ENCODE measurements around the gene HDLBP. TPM values are rescaled to one million over a fixed set of nuclear protein-coding genes. Genes with fewer than 3 reads are reported as not detected.

The HDLBP gene
- total and polyA plus RNA-seq, 3 donors from 2014 or later, result 600 to 790 (median 648) TPM

- DNase-seq, result no peak
- 91% methylated on average over 6 of the region's 6 CpGs for WGBS, 2 donors
- Histone ChIP-seq H3K4me1 (peaks cover 17% of the 10 kb centered on the region), H3K36me3 (ENCODE audit: low read depth, missing control alignments) (no peaks in the 10 kb centered on the region), H3K9me3 (no peaks in the 10 kb centered on the region), H3K27me3 (no peaks in the 10 kb centered on the region), H3K27ac (no peak overlapping the region), H3K4me3 (no peak overlapping the region)
- no peak for TF ChIP-seq POLR2A (IDR thresholded peaks at IDR 0.05)
- TF ChIP-seq, protein P1, sequence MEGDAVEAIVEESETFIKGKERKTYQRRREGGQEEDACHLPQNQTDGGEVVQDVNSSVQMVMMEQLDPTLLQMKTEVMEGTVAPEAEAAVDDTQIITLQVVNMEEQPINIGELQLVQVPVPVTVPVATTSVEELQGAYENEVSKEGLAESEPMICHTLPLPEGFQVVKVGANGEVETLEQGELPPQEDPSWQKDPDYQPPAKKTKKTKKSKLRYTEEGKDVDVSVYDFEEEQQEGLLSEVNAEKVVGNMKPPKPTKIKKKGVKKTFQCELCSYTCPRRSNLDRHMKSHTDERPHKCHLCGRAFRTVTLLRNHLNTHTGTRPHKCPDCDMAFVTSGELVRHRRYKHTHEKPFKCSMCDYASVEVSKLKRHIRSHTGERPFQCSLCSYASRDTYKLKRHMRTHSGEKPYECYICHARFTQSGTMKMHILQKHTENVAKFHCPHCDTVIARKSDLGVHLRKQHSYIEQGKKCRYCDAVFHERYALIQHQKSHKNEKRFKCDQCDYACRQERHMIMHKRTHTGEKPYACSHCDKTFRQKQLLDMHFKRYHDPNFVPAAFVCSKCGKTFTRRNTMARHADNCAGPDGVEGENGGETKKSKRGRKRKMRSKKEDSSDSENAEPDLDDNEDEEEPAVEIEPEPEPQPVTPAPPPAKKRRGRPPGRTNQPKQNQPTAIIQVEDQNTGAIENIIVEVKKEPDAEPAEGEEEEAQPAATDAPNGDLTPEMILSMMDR (IDR thresholded peaks at IDR 0.05), result no peak
- intact Hi-C loops (cut with DNase I; ENCODE audit: low total_unique reads), result no loop called here
Measured at GRCh38 chr2:241219856-241220356, 95.6 kb downstream of the HDLBP start.

DNA sequence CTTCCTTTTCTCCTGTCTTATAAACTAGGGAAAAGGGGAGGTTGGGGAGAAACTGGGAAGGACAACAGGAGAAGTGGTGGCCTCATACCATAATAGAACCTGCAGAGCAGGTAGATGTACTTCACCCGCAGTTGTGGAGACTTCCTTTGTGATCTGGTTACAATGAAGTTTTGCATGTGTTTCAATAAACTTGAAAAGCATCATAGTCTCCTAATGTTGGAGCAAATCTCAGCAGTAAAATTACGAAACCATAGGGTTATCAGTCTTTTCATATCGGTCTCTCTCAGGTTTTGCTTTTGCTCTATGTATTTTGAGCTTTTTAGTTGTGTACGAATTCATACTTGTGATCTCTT is 96.5 kb downstream of the HDLBP start:
- no peaks in the 10 kb centered on the region for H3K9me3 ChIP-seq
- no peak for TF ChIP-seq POLR2A (IDR thresholded peaks at IDR 0.05)
- TF ChIP-seq, protein P1 (IDR thresholded peaks at IDR 0.05), result no peak
- peaks cover 11% of the 10 kb centered on the region for H3K4me1 ChIP-seq
- WGBS, 2 donors, result 44 to 54% methylated on average over 4 of the region's 4 CpGs
- intact Hi-C loops (cut with DNase I; ENCODE audit: low total_unique reads), result no loop called here
- H3K27me3 ChIP-seq, result no peaks in the 10 kb centered on the region
- DNase-seq, result no peak
- no peak overlapping the region for H3K4me3 ChIP-seq
- H3K36me3 ChIP-seq (ENCODE audit: low read depth, missing control alignments), result no peaks in the 10 kb centered on the region
- H3K27ac ChIP-seq, result peak overlapping the region in 1 of 2 donors; percentile 88

DNA sequence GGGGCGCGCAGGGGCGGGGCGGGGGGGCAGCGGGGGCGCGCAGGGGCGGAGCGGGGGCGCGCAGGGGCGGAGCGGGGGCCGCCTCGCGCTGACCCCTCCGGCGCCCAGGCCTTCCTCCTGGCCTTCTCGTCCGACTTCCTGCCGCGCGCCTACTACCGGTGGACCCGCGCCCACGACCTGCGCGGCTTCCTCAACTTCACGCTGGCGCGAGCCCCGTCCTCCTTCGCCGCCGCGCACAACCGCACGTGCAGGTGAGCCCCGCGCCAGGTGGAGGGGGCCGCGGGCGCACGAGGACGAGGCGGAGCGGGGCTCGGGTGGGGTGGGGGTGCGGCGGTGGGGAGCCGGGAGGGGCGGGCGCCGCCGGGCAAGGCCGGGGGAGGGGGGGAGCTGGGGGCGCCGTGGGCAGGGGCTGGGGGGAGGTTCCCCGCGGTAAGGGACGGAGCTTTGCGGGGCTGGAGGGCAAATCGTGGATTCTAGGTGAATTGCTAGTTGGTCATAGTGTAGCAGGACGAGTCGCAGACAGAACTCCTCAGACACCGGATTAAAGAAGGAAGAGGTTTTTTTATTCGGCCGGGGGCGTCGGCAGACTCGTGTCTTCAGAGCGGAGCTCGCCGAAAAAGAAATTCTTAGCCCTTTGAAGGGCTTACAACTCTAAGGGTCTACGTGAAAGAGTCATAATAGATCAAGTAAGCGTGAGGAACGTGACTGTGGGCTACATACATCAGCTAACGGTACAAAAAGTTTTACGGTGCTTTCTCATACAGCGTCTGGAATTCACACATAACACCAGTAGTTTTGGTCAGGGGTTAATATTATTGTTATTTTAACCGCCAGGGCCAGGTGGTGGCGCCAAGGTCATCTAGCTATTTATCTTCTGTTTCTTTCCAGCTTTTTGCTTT is 97.1 kb downstream of the HDLBP start:
- Histone ChIP-seq H3K27ac (peak overlapping the region in 1 of 2 donors; percentile 88), H3K9me3 (no peaks in the 10 kb centered on the region), H3K4me1 (peaks cover 7% of the 10 kb centered on the region), H3K27me3 (no peaks in the 10 kb centered on the region), H3K4me3 (peak overlapping the region; percentile 50 to 59), H3K36me3 (ENCODE audit: low read depth, missing control alignments) (no peaks in the 10 kb centered on the region)
- WGBS, 2 donors, result 4 to 6% methylated on average over 19 to 45 of the region's 83 CpGs
- intact Hi-C loops (cut with DNase I; ENCODE audit: low total_unique reads), result no loop called here
- DNase-seq, result peak; percentile 46
- TF ChIP-seq POLR2A (IDR thresholded peaks at IDR 0.05), result no peak
- TF ChIP-seq, protein P1 (IDR thresholded peaks at IDR 0.05), result no peak

DNA sequence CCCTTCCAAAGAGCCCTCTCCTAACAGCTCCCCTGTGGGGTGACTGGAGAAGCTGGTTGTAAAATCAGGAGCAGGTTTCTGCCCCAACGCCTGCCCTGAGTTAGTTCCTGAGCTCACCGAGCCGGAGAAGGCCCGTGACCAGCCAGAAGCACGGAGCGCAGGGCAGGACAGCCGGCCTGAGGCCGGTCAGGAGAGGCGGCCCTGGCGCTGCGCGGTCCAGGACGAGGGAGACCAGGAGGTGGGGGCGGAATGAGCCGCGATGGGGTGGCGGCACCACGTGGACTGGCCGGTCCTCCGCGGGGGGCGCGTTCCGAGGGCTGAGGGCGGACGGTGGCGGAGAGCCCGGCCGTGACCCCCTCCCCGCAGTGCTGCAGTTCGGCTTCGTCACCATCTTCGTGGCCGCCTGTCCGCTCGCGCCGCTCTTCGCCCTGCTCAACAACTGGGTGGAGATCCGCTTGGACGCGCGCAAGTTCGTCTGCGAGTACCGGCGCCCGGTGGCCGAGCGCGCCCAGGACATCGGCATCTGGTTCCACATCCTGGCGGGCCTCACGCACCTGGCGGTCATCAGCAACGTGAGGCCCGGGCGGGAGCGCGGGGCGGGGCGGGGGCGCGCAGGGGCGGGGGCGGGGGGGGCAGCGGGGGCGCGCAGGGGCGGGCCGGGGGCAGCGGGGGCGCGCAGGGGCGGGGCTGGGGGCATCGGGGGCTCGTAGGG is 98.0 kb downstream of the HDLBP start:
- Histone ChIP-seq H3K4me1 (peaks cover 7% of the 10 kb centered on the region), H3K9me3 (no peaks in the 10 kb centered on the region), H3K36me3 (ENCODE audit: low read depth, missing control alignments) (no peaks in the 10 kb centered on the region), H3K27me3 (no peaks in the 10 kb centered on the region), H3K27ac (peak overlapping the region; percentile 92 to 93), H3K4me3 (peak overlapping the region; percentile 45 to 57)
- whole genome bisulfite sequencing, 2 donors, result 0 to 1% methylated on average over 12 to 56 of the region's 77 CpGs
- intact Hi-C loops (cut with DNase I; ENCODE audit: low total_unique reads), result no loop called here
- TF ChIP-seq, protein P1 (IDR thresholded peaks at IDR 0.05), result no peak
- no peak for TF ChIP-seq POLR2A (IDR thresholded peaks at IDR 0.05)
- peak; percentile 76 for DNase-seq

Measured in testis (tissue), 3 donors.